Stomach smooth muscle (tissue), 2 donors: ENCODE results near the gene GGTLC1.

ENCODE experiments used
- H3K27ac ChIP-seq: one replicate; pipeline ENCODE4 v1.7.0; 2013; ENCODE audit warnings: mild to moderate bottlenecking, low read length, inconsistent platforms
- H3K27me3 ChIP-seq, 2 donors: one replicate each; pipeline ENCODE4 v1.7.0; 2013; ENCODE audit warnings: low read length in 2 of 2; ENCODE audit not compliant: insufficient read depth in 2 of 2, control insufficient read depth in 1 of 2
- H3K36me3 ChIP-seq, 2 donors: one replicate each; pipeline ENCODE4 v1.7.0; 2013; ENCODE audit warnings: low read length in 2 of 2; ENCODE audit not compliant: control insufficient read depth in 2 of 2, insufficient read depth in 2 of 2
- H3K4me1 ChIP-seq: one replicate; pipeline ENCODE4 v1.7.0; 2013; ENCODE audit warnings: low read length; ENCODE audit not compliant: control insufficient read depth, insufficient read depth
- H3K4me3 ChIP-seq, 2 donors: one replicate each; pipeline ENCODE4 v1.7.0; 2013; ENCODE audit warnings: low read length in 2 of 2
- H3K9ac ChIP-seq, 2 donors: one replicate each; pipeline ENCODE4 v1.7.0; 2013; ENCODE audit warnings: low read length in 2 of 2, mild to moderate bottlenecking in 1 of 2
- H3K9me3 ChIP-seq, 2 donors: one replicate each; pipeline ENCODE4 v1.7.0; 2013; ENCODE audit warnings: low read length in 2 of 2; ENCODE audit not compliant: control insufficient read depth in 2 of 2
- donor health status: healthy.
- donor health status: Pancreatic carcinoma.

Gene GGTLC1

DNA sequence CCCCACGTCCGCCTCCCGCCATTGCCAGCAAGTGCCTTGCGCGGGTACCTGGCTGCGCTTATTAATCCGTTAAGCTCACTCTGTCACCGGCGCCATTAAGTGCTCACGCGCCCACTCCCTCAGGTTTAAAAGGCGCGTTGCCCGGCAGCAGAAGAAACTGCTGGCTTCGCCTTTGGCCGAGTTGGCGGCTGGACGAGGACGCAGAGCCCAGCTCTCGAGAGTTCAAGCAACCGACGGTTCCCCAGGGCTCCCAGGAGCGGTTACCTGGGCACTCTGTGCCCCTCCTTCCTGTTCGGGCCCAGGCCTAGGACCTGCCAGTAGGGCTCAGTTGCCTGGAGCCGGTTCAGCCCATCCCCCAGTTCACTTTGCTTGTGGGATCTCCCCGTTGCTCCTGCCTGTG is at the start of gene GGTLC1:
TSS of gene GGTLC1 (minus strand) at position 219 of the 400 bp plus-strand sequence. CDS start 2,168 bp downstream, outside the sequence.
- H3K27ac ChIP-seq: no peak within 1 kb of the TSS
- no peak within 1 kb of the TSS for H3K4me3 ChIP-seq
- no peaks in the 10 kb centered on the region for H3K9me3 ChIP-seq
- no peaks in the 10 kb centered on the region for H3K36me3 ChIP-seq
- H3K4me1 ChIP-seq: no peaks in the 10 kb centered on the region
- no peak within 1 kb of the TSS for H3K9ac ChIP-seq
- H3K27me3 ChIP-seq: no peaks in the 10 kb centered on the region

DNA sequence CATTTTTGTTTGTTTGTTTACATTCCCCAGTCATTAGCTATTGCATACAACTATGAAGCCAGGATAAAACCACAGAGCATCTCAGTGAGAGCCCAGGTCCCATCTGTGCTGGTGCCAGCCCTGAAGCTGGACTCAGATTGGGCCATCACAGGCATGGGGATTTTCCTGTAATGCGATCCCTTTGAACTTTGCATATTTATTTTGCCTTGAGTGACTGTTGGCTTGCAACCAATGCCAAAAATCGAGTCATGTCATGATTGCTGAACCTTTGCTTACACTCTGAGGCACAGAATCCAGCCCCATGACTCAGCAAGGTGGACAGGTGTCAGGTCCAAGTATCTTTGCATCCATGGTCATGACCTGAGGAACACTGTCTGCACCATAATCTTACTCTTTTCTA is 46.2 kb upstream of the GGTLC1 start:
- Histone ChIP-seq H3K36me3 (no peaks in the 10 kb centered on the region), H3K9ac (no peak overlapping the region), H3K27me3 (no peaks in the 10 kb centered on the region), H3K4me1 (no peaks in the 10 kb centered on the region), H3K9me3 (no peaks in the 10 kb centered on the region), H3K27ac (no peak overlapping the region), H3K4me3 (no peak overlapping the region)

DNA sequence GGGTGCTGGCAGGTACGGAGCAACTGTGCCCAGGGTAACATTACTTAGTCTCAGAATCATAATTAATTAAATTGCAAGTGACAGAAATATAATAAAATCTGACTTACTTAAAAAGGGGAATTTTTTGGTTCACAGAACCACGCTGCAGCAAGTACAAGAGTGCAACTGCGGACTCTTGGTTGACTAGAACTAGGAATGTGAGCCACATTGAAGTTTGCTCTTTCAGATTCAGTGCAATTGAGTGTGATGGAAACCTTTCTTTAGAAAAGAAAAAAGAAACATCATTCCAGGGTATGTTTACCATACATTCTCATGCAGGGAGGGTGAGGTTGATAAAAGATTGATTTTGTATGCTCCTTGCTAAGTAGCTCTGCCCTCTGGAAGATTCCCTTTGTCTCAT is 45.0 kb upstream of the GGTLC1 start:
- Histone ChIP-seq H3K9ac (no peak overlapping the region), H3K9me3 (no peaks in the 10 kb centered on the region), H3K4me1 (no peaks in the 10 kb centered on the region), H3K4me3 (no peak overlapping the region), H3K36me3 (no peaks in the 10 kb centered on the region), H3K27ac (no peak overlapping the region), H3K27me3 (no peaks in the 10 kb centered on the region)

DNA sequence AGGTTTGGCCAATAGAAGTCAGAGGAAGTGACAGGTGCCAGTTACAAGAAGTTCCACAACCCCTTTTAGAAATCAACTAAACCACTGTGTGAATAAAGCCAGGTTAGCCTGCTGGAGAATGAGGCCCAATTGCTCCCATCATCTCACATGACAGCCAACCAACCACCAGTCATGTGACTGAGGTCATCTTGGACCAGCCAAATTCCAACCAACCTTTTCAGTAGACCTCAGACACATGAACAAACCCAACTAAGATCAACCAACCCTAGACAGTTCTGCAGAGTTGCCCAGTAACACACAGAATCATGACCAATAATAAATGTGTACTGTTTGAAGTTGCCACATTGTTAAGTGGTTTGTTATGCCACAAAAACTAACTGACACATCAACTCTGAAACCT is 44.6 kb upstream of the GGTLC1 start:
- Histone ChIP-seq H3K27me3 (no peaks in the 10 kb centered on the region), H3K36me3 (no peaks in the 10 kb centered on the region), H3K9ac (no peak overlapping the region), H3K4me1 (no peaks in the 10 kb centered on the region), H3K4me3 (no peak overlapping the region), H3K27ac (no peak overlapping the region), H3K9me3 (no peaks in the 10 kb centered on the region)

DNA sequence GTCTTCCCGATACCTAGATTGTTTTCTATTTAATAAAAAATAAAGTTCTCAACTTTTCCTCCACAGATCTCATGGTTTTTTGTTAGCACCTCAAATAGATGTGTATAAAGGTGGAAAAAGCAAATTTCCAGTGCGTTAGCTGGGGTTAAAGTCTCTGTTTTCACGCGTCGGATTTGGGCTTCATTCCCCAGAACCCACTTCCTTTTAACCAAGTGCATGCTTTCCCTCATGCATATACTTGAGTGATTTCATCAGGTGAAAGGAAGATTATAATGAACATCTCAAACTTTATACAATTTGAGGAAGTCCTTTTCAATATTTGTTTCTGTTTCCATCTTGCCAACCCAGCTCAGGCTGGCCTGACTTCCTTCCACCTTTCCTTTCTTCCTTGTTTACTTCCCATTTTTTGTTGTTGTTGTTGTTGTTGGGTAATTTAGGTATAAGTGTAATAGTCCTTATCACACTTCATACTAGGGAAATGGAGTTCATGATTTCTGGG is 43.9 kb upstream of the GGTLC1 start:
- no peak overlapping the region for H3K27ac ChIP-seq
- H3K9me3 ChIP-seq: no peaks in the 10 kb centered on the region
- no peak overlapping the region for H3K9ac ChIP-seq
- H3K4me3 ChIP-seq: no peak overlapping the region
- H3K27me3 ChIP-seq: no peaks in the 10 kb centered on the region
- peaks cover under 1% of the 10 kb centered on the region for H3K4me1 ChIP-seq
- H3K36me3 ChIP-seq: no peaks in the 10 kb centered on the region

DNA sequence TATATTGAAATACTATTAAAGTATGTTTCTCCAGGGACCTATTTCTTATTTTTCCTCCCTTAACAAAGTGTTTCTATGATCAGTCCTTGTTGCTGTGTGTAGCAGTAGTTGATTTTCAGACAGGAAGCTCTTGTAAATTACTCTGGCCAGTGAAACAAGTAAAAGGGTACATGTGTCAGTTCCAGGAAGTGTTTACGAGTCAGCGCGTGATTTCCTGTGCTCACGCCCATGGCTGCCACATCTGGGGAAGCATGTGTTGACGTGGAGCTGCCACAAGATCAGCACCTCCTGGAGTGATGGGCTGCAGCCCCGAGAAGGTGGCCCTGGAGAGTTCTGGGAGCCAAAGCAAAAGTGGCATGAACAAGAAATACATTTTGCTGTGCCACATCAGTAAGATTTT is 38.6 kb upstream of the GGTLC1 start:
- Histone ChIP-seq H3K27ac (no peak overlapping the region), H3K4me3 (no peak overlapping the region), H3K9ac (no peak overlapping the region), H3K36me3 (no peaks in the 10 kb centered on the region), H3K4me1 (peaks cover 2% of the 10 kb centered on the region), H3K27me3 (no peaks in the 10 kb centered on the region), H3K9me3 (no peaks in the 10 kb centered on the region)

DNA sequence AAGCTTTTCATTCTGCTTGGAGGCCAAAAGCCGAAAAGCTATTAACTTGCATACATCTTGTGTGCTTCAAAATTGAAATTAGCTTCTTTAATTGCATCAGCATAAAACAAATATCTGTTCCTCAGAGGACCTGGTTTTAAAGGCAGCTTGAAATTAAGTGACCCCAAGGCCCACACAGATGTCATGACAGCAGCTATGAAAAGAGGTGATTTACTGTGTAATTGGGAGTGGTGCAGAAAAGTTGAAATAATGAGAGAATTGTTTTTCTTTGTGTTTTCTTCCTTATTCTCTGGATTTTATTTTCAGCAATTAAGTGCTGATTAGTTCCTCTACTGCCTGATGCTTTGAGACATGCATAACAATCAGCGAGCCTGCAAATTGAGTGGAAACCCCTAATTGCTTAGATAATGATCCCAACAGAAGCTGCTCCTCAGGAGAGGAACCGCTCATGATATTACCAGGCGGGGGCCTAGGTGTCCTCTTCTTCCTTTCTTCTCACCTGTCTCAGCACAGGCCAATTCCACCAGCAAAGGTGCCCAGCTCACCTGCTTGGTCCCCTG is 34.1 kb upstream of the GGTLC1 start:
- H3K9ac ChIP-seq: no peak overlapping the region
- peaks cover 0 to 6% of the 10 kb centered on the region in 2 donors for H3K27me3 ChIP-seq
- H3K9me3 ChIP-seq: no peaks in the 10 kb centered on the region
- no peak overlapping the region for H3K4me3 ChIP-seq
- no peaks in the 10 kb centered on the region for H3K36me3 ChIP-seq
- no peak overlapping the region for H3K27ac ChIP-seq
- H3K4me1 ChIP-seq: peaks cover 2% of the 10 kb centered on the region

DNA sequence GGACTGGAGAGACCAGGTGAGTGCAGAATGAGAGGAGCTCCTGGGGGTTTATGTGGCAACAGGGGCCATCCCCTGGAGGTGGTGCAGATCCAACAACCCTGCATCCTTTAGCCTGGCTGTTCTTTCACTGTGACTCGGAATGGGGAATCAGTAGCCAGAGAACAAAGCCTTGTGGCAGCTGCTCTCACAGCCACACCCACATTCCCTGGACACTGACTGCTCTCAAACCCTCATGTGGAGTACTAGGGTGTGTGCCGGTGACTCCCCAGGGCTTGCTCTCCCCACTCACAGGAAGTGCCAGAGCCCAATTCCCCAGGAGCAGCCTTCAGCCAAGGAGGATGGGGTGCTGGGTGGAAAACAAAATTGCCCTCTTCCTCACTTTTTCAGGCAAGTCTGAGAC is 30.2 kb upstream of the GGTLC1 start:
- no peak overlapping the region for H3K27ac ChIP-seq
- no peaks in the 10 kb centered on the region for H3K36me3 ChIP-seq
- H3K27me3 ChIP-seq: peaks cover 0 to 8% of the 10 kb centered on the region in 2 donors
- no peak overlapping the region for H3K9ac ChIP-seq
- no peaks in the 10 kb centered on the region for H3K4me1 ChIP-seq
- H3K4me3 ChIP-seq: no peak overlapping the region
- no peaks in the 10 kb centered on the region for H3K9me3 ChIP-seq

DNA sequence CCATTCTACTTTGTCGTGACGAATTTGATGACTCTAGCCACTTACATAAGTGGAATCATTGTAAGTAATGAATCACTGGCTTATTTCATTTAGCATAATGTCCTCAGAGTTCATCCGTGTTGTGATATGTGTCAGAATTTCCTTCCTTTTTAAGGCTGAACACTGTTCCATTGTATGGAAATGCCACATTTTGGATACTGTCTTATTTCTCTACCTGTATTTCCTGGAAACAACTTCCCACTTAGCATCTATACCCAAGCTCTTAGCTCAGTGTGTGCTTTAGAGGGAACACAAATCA is 28.8 kb upstream of the GGTLC1 start:
- Histone ChIP-seq H3K4me3 (no peak overlapping the region), H3K36me3 (no peaks in the 10 kb centered on the region), H3K9ac (no peak overlapping the region), H3K4me1 (no peaks in the 10 kb centered on the region), H3K27me3 (peaks cover 0 to 8% of the 10 kb centered on the region in 2 donors), H3K9me3 (no peaks in the 10 kb centered on the region), H3K27ac (no peak overlapping the region)

DNA sequence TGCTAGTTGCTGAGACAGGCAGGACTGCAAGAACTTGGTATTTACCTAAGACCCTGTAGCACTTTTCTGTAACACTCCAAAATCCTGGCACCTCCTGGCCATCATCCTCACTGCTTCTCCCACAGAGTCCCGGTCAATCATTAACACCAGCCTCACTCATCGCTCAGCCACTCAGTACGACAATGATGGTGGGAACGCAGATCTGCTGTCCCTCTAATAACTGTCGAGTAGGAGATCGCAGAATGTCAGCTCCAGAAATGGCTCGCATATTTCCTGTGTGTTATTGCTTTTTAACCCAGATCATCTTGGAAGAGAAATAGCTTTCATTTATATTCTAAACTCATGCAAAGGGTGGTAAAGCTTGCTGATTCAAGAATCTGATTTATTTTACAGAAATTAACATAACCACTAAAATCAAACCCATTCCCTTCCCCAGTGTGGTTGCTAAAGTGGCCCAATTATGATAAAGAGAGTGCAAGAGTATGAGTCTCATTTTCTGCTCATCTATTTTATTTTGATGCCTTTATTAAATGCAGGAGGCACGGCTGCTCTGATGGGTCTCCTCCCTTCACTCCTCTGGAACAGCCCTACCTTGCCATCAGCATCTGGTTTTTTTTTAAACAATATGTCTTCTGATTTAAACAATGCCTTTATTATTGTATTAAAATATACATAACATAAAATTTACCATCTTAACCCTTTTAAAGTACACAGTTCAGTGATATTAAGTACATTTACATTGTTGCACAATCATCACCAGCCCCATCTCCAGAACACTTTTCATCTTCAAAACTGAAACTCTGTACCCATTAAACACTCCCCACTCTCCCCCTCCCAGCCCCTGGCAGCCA is 28.3 kb upstream of the GGTLC1 start:
- no peaks in the 10 kb centered on the region for H3K9me3 ChIP-seq
- no peaks in the 10 kb centered on the region for H3K4me1 ChIP-seq
- no peak overlapping the region for H3K27ac ChIP-seq
- H3K36me3 ChIP-seq: no peaks in the 10 kb centered on the region
- no peak overlapping the region for H3K4me3 ChIP-seq
- H3K27me3 ChIP-seq: peaks cover 0 to 8% of the 10 kb centered on the region in 2 donors
- no peak overlapping the region for H3K9ac ChIP-seq

DNA sequence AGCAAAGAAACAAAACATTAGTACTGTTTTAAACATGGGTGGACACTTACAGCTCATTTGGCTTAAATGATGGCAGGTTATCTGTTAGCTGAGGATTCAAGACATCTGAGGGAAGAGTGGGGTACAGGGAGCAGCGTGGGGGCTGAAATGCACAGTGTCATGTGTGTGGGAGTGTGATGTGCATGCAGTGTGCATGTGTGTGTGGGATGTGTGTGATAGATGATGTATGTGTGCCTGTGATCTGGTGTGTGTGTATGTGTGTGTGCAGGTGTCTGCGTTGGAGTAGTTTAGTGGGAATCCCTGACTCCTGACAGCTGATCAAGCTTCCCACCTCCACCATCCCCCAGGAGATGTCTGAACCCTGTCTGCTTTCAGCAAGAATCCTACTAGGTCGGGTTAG is 25.4 kb upstream of the GGTLC1 start:
- Histone ChIP-seq H3K9me3 (no peaks in the 10 kb centered on the region), H3K4me3 (no peak overlapping the region), H3K36me3 (no peaks in the 10 kb centered on the region), H3K27me3 (peaks cover 0 to 8% of the 10 kb centered on the region in 2 donors), H3K4me1 (no peaks in the 10 kb centered on the region), H3K9ac (no peak overlapping the region), H3K27ac (no peak overlapping the region)
